Sigmoid colon (tissue), 7 donors: Measurements from ENCODE around the gene TAF6. TPM values are rescaled to one million over a fixed set of nuclear protein-coding genes. Genes with fewer than 3 reads are reported as not detected.
"Not testable (repeated sequence)": the region's sequence is repeated elsewhere in the genome, so short reads cannot be mapped to it uniquely, and the experiment has no call there.

Experiments used
- DNase-seq: peaks from one replicate; pipeline ENCODE4 v3.0.0-alpha.2; 2019
- H3K27ac ChIP-seq, 4 donors: fragments of 200-600 bp; sonication (generic); one replicate each; pipeline ENCODE4 v1.5.1; 2016 to 2019; ENCODE audit warnings: mild to moderate bottlenecking in 1 of 4
- H3K27me3 ChIP-seq, 3 donors: fragments of 200-600 bp; sonication (generic); one replicate each; pipeline ENCODE4 v1.5.1; 2019; ENCODE audit warnings: mild to moderate bottlenecking in 1 of 3
- H3K36me3 ChIP-seq, 4 donors: fragments of 200-600 bp; sonication (generic); one replicate each; pipeline ENCODE4 v1.5.1; 2016 to 2019
- H3K4me1 ChIP-seq, 4 donors: fragments of 200-600 bp; sonication (generic); one replicate each; pipeline ENCODE4 v1.5.1; 2017 to 2019
- H3K4me3 ChIP-seq, 4 donors: fragments of 200-600 bp; sonication (generic); one replicate each; pipeline ENCODE4 v1.5.1; 2017 to 2019; ENCODE audit warnings: mild to moderate bottlenecking in 2 of 4, moderate library complexity in 1 of 4
- H3K9me3 ChIP-seq, 4 donors: fragments of 200-600 bp in 3 of 4; sonication (generic) in 3 of 4; one replicate each; pipeline versions ENCODE4 v1.5.1 to v1.6.1; 2013 to 2019
- CTCF ChIP-seq, 4 experiments: fragments of 450-650 bp in 3 of 4; fragments of 200-600 bp in 1 of 4; IDR thresholded peaks; one replicate each; pipeline ENCODE4 v1.5.1; 2016 to 2019; ENCODE audit warnings: antibody characterized with exemption in 4 of 4, mild to moderate bottlenecking in 3 of 4, moderate library complexity in 2 of 4
- EP300 ChIP-seq, 4 donors: sonication (generic); formaldehyde crosslinking; IDR thresholded peaks; one replicate each; pipeline ENCODE4 v1.6.1; 2017; ENCODE audit warnings: antibody characterized with exemption in 4 of 4
- POLR2A ChIP-seq, 2 donors: fragments of 450-650 bp; IDR thresholded peaks; one replicate each; pipeline ENCODE4 v1.6.1; 2016; ENCODE audit warnings: antibody characterized with exemption in 2 of 2, mild to moderate bottlenecking in 2 of 2, moderate library complexity in 2 of 2
- POLR2AphosphoS5 ChIP-seq, 4 donors: sonication (generic); formaldehyde crosslinking; IDR thresholded peaks; one replicate each; pipeline ENCODE4 v1.6.1; 2017; ENCODE audit warnings: antibody characterized with exemption in 4 of 4
- WGBS, 2 donors: extraction: QIAGEN DNeasy Blood & Tissue Kit; methylation state at CpG; one replicate each; pipeline ENCODE4 v1.1.7; 2013; 5-methylcytosine and 5-hydroxymethylcytosine counted together
- intact Hi-C: fragments of 100-400 bp; cut with DNase I; formaldehyde crosslinking; loops from one replicate; pipeline ENCODE4 v1.15.1; 2023
- polyA plus RNA-seq, 3 donors: library from polyadenylated mRNA; stranded (reverse); fragments of 200-250 nt; gene quantifications; one replicate each; pipeline ENCODE4 v1.2.3, GENCODE V29; 2013
- total RNA-seq, 4 donors: library from RNA; depleted of rRNA; stranded (reverse); fragments of >200 nt; gene quantifications; one replicate each; pipeline ENCODE4 v1.1.0, GENCODE V29; 2016
- donor health status: healthy with polysubstance abuse.
- donor health status: Bipolar disorder and iron deficiency.
- donor health status: healthy.

Gene TAF6
- total and polyA plus RNA-seq, 7 donors, result 18.0 to 87.8 (median 56.6) TPM

- Histone ChIP-seq H3K27me3 (no peaks in the 10 kb centered on the region), H3K4me1 (peaks cover 0 to 18% (median 16%) of the 10 kb centered on the region in 4 donors), H3K9me3 (no peaks in the 10 kb centered on the region), H3K4me3 (peak within 1 kb of the TSS; percentile 79 to 96 (median 88)), H3K36me3 (peaks cover 0 to 18% (median 6%) of the 10 kb centered on the region in 4 donors), H3K27ac (peak within 1 kb of the TSS; percentile 87 to 92 (median 88))
- intact Hi-C loops, result no loop called here
- peak; percentile 100 for DNase-seq
- WGBS, 2 donors, result 0 to 1% methylated on average over 46 of the region's 46 CpGs
- TF ChIP-seq EP300 (IDR thresholded peaks at IDR 0.05) (no peak), CTCF (IDR thresholded peaks at IDR 0.05) (no peak), POLR2A (IDR thresholded peaks at IDR 0.05) (peak; percentile 31 to 71), POLR2AphosphoS5 (IDR thresholded peaks at IDR 0.05) (peak; percentile 82 to 96 (median 88))
Observed at GRCh38 chr7:100148559-100149328, 29.6 kb upstream of the TAF6 start, which contains the start of gene LAMTOR4. Gene LAMTOR4 (plus strand): TSS chr7:100148918. CDS start chr7:100148973, 55 bp downstream.

GRCh38 chr7:100148225-100148558 is 29.0 kb upstream of the TAF6 start:
- peak overlapping the region; percentile 20 to 96 (median 84) for H3K4me3 ChIP-seq
- H3K27me3 ChIP-seq, result no peaks in the 10 kb centered on the region
- H3K36me3 ChIP-seq, result peaks cover 0 to 12% (median under 1%) of the 10 kb centered on the region in 4 donors
- intact Hi-C loops, result no loop called here
- TF ChIP-seq POLR2AphosphoS5 (IDR thresholded peaks at IDR 0.05) (no peak), EP300 (IDR thresholded peaks at IDR 0.05) (no peak), CTCF (IDR thresholded peaks at IDR 0.05) (no peak), POLR2A (IDR thresholded peaks at IDR 0.05) (no peak)
- peaks cover 0 to 18% (median 16%) of the 10 kb centered on the region in 4 donors for H3K4me1 ChIP-seq
- no peak for DNase-seq
- peak overlapping the region; percentile 76 to 92 (median 87) for H3K27ac ChIP-seq
- no peaks in the 10 kb centered on the region for H3K9me3 ChIP-seq
- 10 to 18% methylated on average over 14 of the region's 14 CpGs for WGBS, 2 donors

- Histone ChIP-seq H3K4me3 (no peak overlapping the region), H3K27me3 (no peaks in the 10 kb centered on the region), H3K36me3 (peaks cover 0 to 11% (median 0%) of the 10 kb centered on the region in 4 donors), H3K4me1 (peaks cover 0 to 18% (median 16%) of the 10 kb centered on the region in 4 donors), H3K27ac (no peak overlapping the region), H3K9me3 (no peaks in the 10 kb centered on the region)
- 91 to 98% methylated on average over 2 of the region's 2 CpGs for WGBS, 2 donors
- intact Hi-C loops, result no loop called here
- no peak for TF ChIP-seq EP300 (IDR thresholded peaks at IDR 0.05)
- TF ChIP-seq POLR2A (IDR thresholded peaks at IDR 0.05), result no peak
- no peak for TF ChIP-seq CTCF (IDR thresholded peaks at IDR 0.05)
- TF ChIP-seq POLR2AphosphoS5 (IDR thresholded peaks at IDR 0.05), result no peak
- DNase-seq, result no peak
Observed at GRCh38 chr7:100147278-100147677, 28.1 kb upstream of the TAF6 start.

- H3K9me3 ChIP-seq, H3K4me3 ChIP-seq, H3K36me3 ChIP-seq, DNase-seq, H3K27ac ChIP-seq, intact Hi-C loops, H3K27me3 ChIP-seq: not testable (repeated sequence)
- peaks cover 0 to 18% (median 16%) of the 10 kb centered on the region in 4 donors for H3K4me1 ChIP-seq
- whole genome bisulfite sequencing, 2 donors, result 94% methylated on average over 4 of the region's 4 CpGs
Observed at GRCh38 chr7:100146350-100146749, 27.2 kb upstream of the TAF6 start.

- 95 to 98% methylated on average over 3 of the region's 3 CpGs for WGBS, 2 donors
- Histone ChIP-seq H3K27me3 (no peaks in the 10 kb centered on the region), H3K4me3 (no peak overlapping the region), H3K27ac (no peak overlapping the region), H3K36me3 (no peaks in the 10 kb centered on the region), H3K4me1 (no peaks in the 10 kb centered on the region), H3K9me3 (no peaks in the 10 kb centered on the region)
- no peak for DNase-seq
- intact Hi-C loops, result no loop called here
- no peak for TF ChIP-seq EP300 (IDR thresholded peaks at IDR 0.05)
- no peak for TF ChIP-seq POLR2AphosphoS5 (IDR thresholded peaks at IDR 0.05)
- no peak for TF ChIP-seq CTCF (IDR thresholded peaks at IDR 0.05)
- no peak for TF ChIP-seq POLR2A (IDR thresholded peaks at IDR 0.05)
Observed at GRCh38 chr7:100142461-100142860, 23.3 kb upstream of the TAF6 start.
